BLaER1 treated with 17β-estradiol and CSF1 and Interleukin-3, amounts not matched to agents 10 nM and 100 nM (cell line): ENCODE data around the gene ABCA4.
A peak's percentile ranks its signal among the peaks of the same experiment; 100 is the strongest.

Experiments used
- H3K27ac ChIP-seq, 11 experiments: shearing (Covaris generic); formaldehyde crosslinking; 2 replicates each; pipeline ENCODE4 v1.8.1; 2022
- H3K27me3 ChIP-seq, 11 experiments: shearing (Covaris generic); formaldehyde crosslinking; 2 replicates each; pipeline ENCODE4 v1.8.1; 2022
- H3K36me3 ChIP-seq, 11 experiments: shearing (Covaris generic); formaldehyde crosslinking; 2 replicates each; pipeline ENCODE4 v1.8.1; 2022
- H3K4me1 ChIP-seq, 10 experiments: shearing (Covaris generic); formaldehyde crosslinking; 2 replicates each; pipeline ENCODE4 v1.8.1; 2022
- H3K4me2 ChIP-seq, 11 experiments: shearing (Covaris generic); formaldehyde crosslinking; 2 replicates each; pipeline ENCODE4 v1.8.1; 2022
- H3K4me3 ChIP-seq, 10 experiments: shearing (Covaris generic); formaldehyde crosslinking; 2 replicates each; pipeline ENCODE4 v1.8.1; 2022
- H3K9ac ChIP-seq, 11 experiments: shearing (Covaris generic); formaldehyde crosslinking; 2 replicates each; pipeline ENCODE4 v1.8.1; 2022
- H3K9me3 ChIP-seq, 11 experiments: shearing (Covaris generic); formaldehyde crosslinking; replicated peaks in 1 of 11; 2 replicates each; pipeline ENCODE4 v1.8.1; 2022
- H4K20me1 ChIP-seq, 11 experiments: shearing (Covaris generic); formaldehyde crosslinking; 2 replicates each; pipeline ENCODE4 v1.8.1; 2022
- Cebpa-rat ChIP-seq, 11 experiments: shearing (Covaris generic); IDR thresholded peaks; 2 replicates each; pipeline ENCODE4 v1.8.1; 2022

Gene ABCA4

DNA sequence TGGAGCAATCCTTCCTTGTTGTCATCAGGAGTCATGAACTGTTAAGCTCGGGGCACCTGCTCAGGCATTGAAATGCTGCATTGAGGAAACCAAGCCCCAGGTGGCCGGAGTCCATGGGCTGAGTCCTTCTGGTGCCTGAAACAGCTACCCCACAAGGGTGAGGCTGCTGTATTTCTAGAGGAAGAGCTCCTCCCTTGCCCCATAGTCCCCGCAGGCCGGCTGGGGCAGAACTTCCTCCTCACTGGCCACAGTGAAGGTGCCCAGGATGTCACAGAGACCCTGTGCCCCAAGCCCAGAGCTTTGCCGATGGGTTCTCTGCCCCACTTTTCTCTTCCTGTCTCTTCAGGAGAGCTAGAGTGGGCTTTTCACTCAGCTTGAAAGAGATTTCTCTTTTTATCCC is 130.9 kb downstream of the ABCA4 start:
- Histone ChIP-seq H3K27ac (no peak overlapping the region), H3K4me1 (peaks cover 0 to 47% (median 8%) of the 10 kb centered on the region in 10 experiments; a peak in 15 of 20 replicates), H4K20me1 (no peaks in the 10 kb centered on the region), H3K27me3 (no peaks in the 10 kb centered on the region), H3K4me2 (peak overlapping the region in 3 of 11 experiments; percentile 31 to 46 (median 32); a peak in 4 of 22 replicates), H3K9me3 (no peaks in the 10 kb centered on the region; a peak in 1 of 22 replicates), H3K36me3 (no peaks in the 10 kb centered on the region), H3K4me3 (no peak overlapping the region), H3K9ac (no peak overlapping the region)
- no peak for TF ChIP-seq Cebpa-rat (IDR thresholded peaks at IDR 0.05)

DNA sequence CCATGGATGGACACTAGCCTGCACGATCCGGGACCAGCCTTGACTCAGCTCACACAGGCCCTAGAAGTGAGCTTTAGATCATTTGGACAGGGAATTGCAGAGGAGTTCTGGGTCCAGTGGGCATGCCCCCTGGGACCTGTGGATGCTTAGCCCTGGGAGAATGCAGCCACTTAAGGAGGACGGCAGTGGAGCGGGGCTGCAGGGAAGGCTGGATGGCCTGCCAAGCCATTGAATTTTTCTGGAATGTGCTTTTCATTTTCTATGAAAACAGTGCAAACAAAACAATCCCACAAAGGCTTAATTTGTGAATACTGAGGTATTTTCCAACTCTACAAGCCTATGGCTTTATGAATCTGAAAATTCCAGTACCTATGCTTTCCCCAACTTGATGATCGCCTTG is 131.3 kb downstream of the ABCA4 start:
- H3K4me2 ChIP-seq, result peak overlapping the region in 5 of 11 experiments; percentile 20 to 46 (median 31); a peak in 9 of 22 replicates
- H3K9ac ChIP-seq, result no peak overlapping the region
- no peak overlapping the region for H3K4me3 ChIP-seq
- H4K20me1 ChIP-seq, result no peaks in the 10 kb centered on the region
- H3K27me3 ChIP-seq, result no peaks in the 10 kb centered on the region
- TF ChIP-seq Cebpa-rat (IDR thresholded peaks at IDR 0.05), result no peak
- H3K27ac ChIP-seq, result no peak overlapping the region; a peak in 2 of 22 replicates
- no peaks in the 10 kb centered on the region for H3K36me3 ChIP-seq
- H3K4me1 ChIP-seq, result peaks cover 0 to 47% (median 8%) of the 10 kb centered on the region in 10 experiments; a peak in 15 of 20 replicates
- H3K9me3 ChIP-seq, result no peaks in the 10 kb centered on the region; a peak in 1 of 22 replicates

DNA sequence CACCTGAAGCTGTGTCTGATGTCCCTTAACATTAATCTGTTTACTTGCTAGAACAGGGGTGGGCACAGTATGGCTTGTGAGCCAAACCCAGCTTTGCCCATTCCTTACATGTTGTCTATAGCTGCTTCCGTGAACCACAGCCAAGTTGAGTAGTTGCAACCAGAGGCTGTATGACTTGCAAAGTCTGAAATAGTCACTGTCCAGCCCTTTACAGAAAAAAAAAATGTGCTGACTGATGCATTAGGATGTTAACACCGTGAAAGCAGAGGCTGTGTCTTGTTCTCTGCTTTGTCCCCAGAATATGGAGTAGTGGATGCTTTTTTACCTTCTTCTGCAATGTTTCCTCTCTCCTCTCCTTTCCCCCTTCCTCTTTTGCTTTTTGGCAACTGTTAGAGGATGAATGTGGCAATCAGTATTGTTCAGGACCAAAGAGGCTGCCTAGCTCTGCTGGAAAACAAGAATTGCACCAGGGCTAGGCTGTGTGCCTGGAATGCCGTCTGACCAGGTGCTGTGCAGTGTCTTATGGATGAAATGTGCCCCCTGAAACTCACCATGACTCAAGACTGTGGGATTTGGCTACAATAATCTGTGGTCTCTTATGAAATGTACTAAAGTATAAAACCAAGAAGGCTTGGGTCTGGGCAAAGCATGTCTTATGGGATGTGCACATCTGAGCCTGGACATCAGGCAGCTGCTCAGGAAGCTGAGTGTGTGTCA is 132.2 kb downstream of the ABCA4 start:
- Histone ChIP-seq H3K4me1 (peaks cover 0 to 46% (median 8%) of the 10 kb centered on the region in 10 experiments; a peak in 15 of 20 replicates), H4K20me1 (no peaks in the 10 kb centered on the region), H3K27me3 (no peaks in the 10 kb centered on the region), H3K4me3 (no peak overlapping the region), H3K9ac (no peak overlapping the region), H3K9me3 (no peaks in the 10 kb centered on the region; a peak in 1 of 22 replicates), H3K27ac (no peak overlapping the region), H3K4me2 (peak overlapping the region in 5 of 11 experiments; percentile 20 to 46 (median 31); a peak in 9 of 22 replicates), H3K36me3 (no peaks in the 10 kb centered on the region)
- TF ChIP-seq Cebpa-rat (IDR thresholded peaks at IDR 0.05), result peak in 1 of 11 experiments; percentile 33; a peak in 1 of 22 replicates

DNA sequence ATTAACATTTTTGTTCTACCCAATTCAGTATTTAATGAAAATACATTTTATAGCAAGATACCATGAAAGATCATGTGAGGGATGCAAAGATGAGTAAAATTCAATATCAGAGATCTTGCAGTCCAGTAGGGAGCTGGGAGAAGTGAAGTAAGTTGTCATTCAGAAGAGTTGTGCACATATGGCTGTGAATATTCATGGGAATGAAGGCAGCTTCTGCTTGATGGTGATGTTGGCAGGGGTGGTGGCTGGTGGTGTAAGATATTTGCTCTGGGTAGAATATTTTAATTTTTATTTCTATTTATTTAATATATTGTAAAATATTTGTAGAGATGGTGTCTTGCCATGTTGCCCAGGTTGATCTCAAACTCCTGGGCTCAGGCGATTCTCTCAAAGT is 139.7 kb downstream of the ABCA4 start:
- Histone ChIP-seq H3K4me1 (peaks cover 0 to 7% (median 2%) of the 10 kb centered on the region in 10 experiments; a peak in 8 of 20 replicates), H3K9ac (no peak overlapping the region), H3K9me3 (no peaks in the 10 kb centered on the region; a peak in 1 of 22 replicates), H3K27ac (no peak overlapping the region), H3K36me3 (no peaks in the 10 kb centered on the region), H3K4me3 (no peak overlapping the region), H3K4me2 (no peak overlapping the region), H4K20me1 (no peaks in the 10 kb centered on the region), H3K27me3 (no peaks in the 10 kb centered on the region)
- no peak for TF ChIP-seq Cebpa-rat (IDR thresholded peaks at IDR 0.05)

DNA sequence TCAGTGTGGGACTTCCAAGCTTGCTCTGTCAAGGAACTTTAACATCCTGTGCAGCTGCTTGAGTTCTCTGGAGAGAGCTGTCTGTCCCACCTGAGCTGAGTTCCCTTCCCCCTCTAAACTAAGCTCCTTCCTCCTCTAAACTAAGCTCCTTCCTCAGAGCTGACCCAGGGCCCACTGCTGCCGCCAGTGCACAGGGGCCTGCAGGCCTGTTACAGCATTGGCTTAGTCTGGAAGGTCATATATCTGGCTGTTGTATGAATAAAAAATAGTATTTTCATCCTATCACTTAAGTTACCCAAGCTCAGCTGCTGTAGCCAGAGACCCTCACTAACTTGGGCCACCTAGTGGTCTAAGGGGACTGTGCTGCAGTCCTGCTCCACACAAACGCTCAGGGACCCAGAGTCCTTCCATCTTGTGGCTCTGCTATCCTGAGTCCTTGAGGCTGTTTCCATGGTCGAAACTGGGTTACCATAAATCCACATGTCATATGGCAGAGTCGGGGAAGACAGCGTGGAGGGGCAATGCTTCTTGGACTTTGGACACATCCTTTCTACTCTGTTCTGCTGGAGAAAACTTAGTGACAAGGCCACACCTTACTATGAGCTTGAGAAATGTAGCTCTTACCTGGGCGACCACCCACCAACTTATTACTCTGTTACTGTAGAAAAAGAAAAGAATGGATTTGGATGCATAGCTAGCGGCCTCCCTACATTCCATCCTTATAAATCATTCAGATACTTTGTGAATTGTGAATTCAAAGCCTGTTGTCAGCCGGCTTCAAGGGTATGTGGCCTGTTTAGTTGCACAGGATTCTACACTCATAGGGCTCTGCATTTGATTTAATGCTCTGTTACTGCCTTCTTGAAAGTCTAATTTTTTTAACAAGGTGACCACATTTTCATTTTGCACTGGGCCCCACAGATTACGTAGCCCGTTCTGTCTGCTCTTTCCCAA is 140.4 kb downstream of the ABCA4 start:
- Histone ChIP-seq H3K27ac (no peak overlapping the region), H3K4me1 (peaks cover 0 to 7% (median 2%) of the 10 kb centered on the region in 10 experiments; a peak in 8 of 20 replicates), H3K36me3 (no peaks in the 10 kb centered on the region), H3K4me2 (peak overlapping the region in 4 of 11 experiments; percentile 16 to 25 (median 23); a peak in 3 of 22 replicates), H4K20me1 (no peaks in the 10 kb centered on the region), H3K4me3 (no peak overlapping the region), H3K27me3 (no peaks in the 10 kb centered on the region), H3K9me3 (no peaks in the 10 kb centered on the region; a peak in 1 of 22 replicates), H3K9ac (no peak overlapping the region)
- no peak for TF ChIP-seq Cebpa-rat (IDR thresholded peaks at IDR 0.05)

DNA sequence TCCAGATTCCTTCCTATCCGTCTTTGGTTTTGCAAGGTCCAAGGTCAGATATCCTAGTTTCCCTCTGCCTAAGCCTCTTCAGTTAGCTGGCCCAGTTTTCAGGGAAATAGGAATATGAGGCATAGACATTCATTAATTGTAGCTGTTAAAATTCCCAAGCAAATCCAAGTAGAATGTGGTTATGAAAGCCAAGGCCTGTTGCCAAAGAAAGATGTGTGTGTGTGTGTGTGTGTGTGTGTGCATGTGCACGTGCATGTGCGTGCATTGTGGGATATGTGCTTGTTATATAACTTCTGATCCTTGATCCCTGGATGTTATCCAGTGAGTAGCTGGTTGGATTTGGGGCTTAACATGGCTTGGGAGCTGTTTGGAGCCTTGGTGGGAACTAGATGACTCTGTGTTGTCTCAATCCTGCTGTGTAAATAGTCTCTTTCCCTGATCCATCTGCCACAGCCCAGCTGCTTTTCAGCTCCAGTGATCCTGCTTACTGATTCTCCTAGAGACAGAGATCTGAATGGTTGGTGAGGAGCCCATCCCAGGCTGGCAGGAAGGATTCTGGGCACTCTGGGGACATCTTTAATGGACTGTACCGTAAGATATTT is 141.1 kb downstream of the ABCA4 start:
- Histone ChIP-seq H3K36me3 (no peaks in the 10 kb centered on the region), H3K4me2 (peak overlapping the region in 4 of 11 experiments; percentile 16 to 25 (median 23); a peak in 3 of 22 replicates), H4K20me1 (no peaks in the 10 kb centered on the region), H3K27me3 (no peaks in the 10 kb centered on the region), H3K4me1 (peaks cover 0 to 7% (median 2%) of the 10 kb centered on the region in 10 experiments; a peak in 8 of 20 replicates), H3K9ac (no peak overlapping the region), H3K9me3 (no peaks in the 10 kb centered on the region), H3K4me3 (no peak overlapping the region), H3K27ac (no peak overlapping the region)
- no peak for TF ChIP-seq Cebpa-rat (IDR thresholded peaks at IDR 0.05)

DNA sequence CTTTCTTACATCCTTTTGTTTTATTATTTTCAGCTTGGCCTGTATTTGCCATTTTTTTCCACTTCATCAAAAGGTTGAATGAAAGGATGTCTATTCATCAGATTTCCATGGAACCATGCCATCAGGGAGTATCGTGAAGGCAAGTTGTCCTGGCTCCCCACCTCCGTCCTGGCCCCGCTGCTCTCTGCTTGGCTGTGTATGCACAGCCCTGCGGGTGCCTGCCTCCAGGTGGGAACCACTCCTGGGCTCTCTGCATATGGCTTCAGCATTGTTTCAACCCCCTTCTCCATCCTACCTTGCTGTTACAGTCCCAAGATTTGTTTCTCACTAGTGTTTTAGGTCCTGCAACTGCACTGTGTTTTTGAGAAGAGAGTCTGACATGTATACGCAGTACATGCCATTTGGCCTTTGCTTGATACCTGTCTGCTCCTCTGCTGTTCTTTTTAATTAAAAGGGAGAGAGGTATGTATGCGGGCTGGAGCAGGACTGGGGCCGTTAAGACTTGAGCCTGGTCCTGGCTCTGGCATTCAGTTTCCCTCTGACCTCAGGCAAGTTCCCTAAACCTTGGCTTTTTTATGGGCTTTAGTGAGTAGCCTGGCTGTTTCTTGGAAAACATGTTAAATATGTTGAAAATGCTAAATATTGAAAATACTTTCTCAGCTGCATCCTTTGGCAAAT is 141.8 kb downstream of the ABCA4 start:
- Histone ChIP-seq H3K36me3 (no peaks in the 10 kb centered on the region), H3K4me2 (no peak overlapping the region), H3K4me1 (peaks cover 0 to 7% (median 2%) of the 10 kb centered on the region in 10 experiments; a peak in 8 of 20 replicates), H3K9ac (no peak overlapping the region), H4K20me1 (no peaks in the 10 kb centered on the region), H3K9me3 (no peaks in the 10 kb centered on the region), H3K4me3 (no peak overlapping the region), H3K27ac (no peak overlapping the region), H3K27me3 (no peaks in the 10 kb centered on the region)
- TF ChIP-seq Cebpa-rat (IDR thresholded peaks at IDR 0.05), result no peak

DNA sequence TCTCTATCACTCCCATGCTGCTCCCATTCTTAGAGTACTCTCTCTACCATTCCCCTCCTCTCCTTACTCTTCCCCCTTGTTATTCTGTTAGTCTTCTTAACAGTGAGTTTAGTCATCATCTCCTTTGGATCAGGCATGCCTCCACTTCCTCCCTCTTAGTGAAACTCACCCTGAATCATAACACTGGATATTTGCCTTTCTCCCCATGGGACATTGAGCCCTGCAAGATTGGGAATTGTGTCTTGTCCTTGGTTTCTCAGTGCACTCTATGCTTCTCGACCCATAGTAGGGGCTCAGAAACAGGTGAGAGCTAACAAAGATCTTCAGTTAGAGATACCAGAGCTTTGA is 143.4 kb downstream of the ABCA4 start:
- Histone ChIP-seq H3K27ac (no peak overlapping the region), H3K9ac (no peak overlapping the region), H4K20me1 (no peaks in the 10 kb centered on the region), H3K27me3 (no peaks in the 10 kb centered on the region), H3K9me3 (no peaks in the 10 kb centered on the region), H3K4me3 (no peak overlapping the region), H3K4me2 (no peak overlapping the region), H3K36me3 (no peaks in the 10 kb centered on the region), H3K4me1 (peaks cover 0 to 7% (median 2%) of the 10 kb centered on the region in 10 experiments; a peak in 8 of 20 replicates)
- TF ChIP-seq Cebpa-rat (IDR thresholded peaks at IDR 0.05), result no peak
